ENCODE data around the gene MPP1. TPM values are rescaled to one million over a fixed set of nuclear protein-coding genes. Genes with fewer than 3 reads are reported as not detected.

Gene MPP1
- total RNA-seq, 2 experiments from 2014 or later, result 59.8 to 64.9 TPM

GRCh38 chrX:154779261-154779660 is 26.0 kb downstream of the MPP1 start:
- ATAC-seq (ENCODE audit: low read depth), result no peak

DNA sequence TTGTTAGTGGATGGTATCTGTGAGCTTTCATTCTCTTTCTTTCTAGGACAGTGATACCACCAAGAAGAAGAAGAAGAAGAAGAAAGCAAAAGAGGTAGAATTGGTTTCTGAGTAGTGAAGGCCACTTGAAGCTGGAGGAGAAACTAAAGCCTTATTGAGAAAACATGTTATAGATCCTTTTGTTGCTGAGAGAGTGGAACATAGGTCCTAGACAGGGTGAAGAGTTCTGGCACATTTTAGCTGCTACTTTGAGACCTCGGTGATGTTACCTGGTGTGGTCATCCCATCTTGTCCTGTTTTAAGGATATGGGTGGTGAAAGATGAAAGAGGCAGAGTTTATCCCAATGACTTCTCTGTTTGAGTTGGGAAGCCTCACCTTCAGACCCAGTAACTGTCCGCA is 28.5 kb downstream of the MPP1 start:
- no peak overlapping the region for H3K27ac Mint-ChIP-seq
- H3K9me3 Mint-ChIP-seq, result no peaks in the 10 kb centered on the region
- H3K4me3 Mint-ChIP-seq, result no peak overlapping the region
- no peaks in the 10 kb centered on the region for H3K27me3 Mint-ChIP-seq
- POLR2A ChIA-PET, result interaction anchor here (1.3 to 1.5 kb wide), 2 partner anchors 13 to 28 kb away, joined by 4 to 5 read pairs; partner anchors contain the start of genes DKC1 and MPP1
- no peak for ATAC-seq (ENCODE audit: low read depth)
- no peak for DNase-seq
- peaks cover 19% of the 10 kb centered on the region for H3K36me3 Mint-ChIP-seq
- peaks cover 13% of the 10 kb centered on the region for H3K4me1 Mint-ChIP-seq

More at GRCh38 chrX:154779261-154779660, 26.0 kb downstream of the MPP1 start:
- Mint-ChIP-seq H3K36me3 (peaks cover 24% of the 10 kb centered on the region), H3K4me3 (no peak overlapping the region), H3K9me3 (no peaks in the 10 kb centered on the region), H3K4me1 (peaks cover 19% of the 10 kb centered on the region), H3K27ac (no peak overlapping the region), H3K27me3 (no peaks in the 10 kb centered on the region)
- POLR2A ChIA-PET, result no interaction called here
- no peak for DNase-seq

DNA sequence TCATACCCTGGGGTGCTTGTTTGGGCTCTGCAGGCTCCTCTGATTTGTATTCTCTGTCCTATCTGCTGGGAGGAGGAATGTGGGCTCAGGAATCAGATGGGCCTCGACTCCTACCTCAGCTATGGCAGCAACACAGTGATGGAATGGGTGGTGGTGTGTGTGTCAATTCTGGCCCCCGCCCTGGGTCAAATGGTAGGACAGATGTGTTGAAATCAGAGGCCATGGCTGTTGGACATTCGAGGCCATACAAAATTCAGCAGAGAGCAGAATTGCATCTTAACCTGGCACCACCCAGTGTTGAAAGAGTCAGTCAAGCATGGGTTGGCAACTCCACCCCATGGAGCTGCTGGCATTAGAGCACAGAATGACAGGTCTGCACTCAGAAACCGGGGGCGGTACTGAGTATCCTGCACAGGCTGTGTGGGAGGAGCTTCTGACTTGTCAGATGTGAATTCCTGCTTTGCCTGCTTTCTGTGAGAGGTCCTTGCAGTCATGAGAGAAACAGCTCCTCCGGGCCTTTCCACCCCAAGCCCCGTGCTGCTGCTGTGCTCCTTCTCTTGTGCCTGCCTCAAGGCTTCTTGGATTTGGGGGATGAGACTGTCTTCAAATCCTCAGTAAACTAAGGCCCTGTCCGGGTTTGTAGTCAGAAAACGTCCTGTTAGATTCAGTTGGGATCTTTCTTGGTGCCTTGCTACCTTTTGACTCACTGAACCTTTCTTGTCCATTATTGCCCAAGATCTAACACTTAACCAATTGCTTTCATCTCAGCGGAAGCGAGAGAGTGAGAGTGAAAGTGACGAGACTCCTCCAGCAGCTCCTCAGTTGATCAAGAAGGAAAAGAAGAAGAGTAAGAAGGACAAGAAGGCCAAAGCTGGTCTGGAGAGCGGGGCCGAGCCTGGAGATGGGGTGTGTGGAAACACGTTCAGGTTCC is 29.6 kb downstream of the MPP1 start:
- no peak overlapping the region for H3K4me3 Mint-ChIP-seq
- POLR2A ChIA-PET, result interaction anchor here (1.3 to 1.5 kb wide), 2 partner anchors 12 to 29 kb away, joined by 4 to 5 read pairs; partner anchors contain the start of genes DKC1 and MPP1
- peaks cover 15% of the 10 kb centered on the region for H3K4me1 Mint-ChIP-seq
- no peak overlapping the region for H3K27ac Mint-ChIP-seq
- no peaks in the 10 kb centered on the region for H3K9me3 Mint-ChIP-seq
- no peak for DNase-seq
- ATAC-seq (ENCODE audit: low read depth), result no peak
- H3K27me3 Mint-ChIP-seq, result no peaks in the 10 kb centered on the region
- H3K36me3 Mint-ChIP-seq, result peaks cover 21% of the 10 kb centered on the region

DNA sequence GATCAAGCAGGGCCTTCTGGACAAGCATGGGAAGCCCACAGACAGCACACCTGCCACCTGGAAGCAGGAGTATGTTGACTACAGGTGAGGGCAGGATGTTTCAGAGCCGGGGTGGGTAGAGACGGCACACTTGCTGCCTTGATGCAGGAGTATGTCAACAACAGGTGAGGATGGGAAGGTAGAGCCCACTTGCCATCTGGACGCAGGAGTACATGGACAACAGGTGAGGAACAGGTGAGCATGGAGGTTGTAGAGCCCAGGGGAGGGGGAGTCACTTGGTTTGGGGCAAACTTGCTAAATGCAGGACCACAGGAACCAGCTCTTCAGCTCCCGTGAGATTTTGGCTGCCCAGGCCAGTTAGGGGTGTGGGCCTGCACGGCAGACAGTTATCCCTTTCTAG is 30.7 kb downstream of the MPP1 start:
- Mint-ChIP-seq H3K27ac (no peak overlapping the region), H3K36me3 (peaks cover 25% of the 10 kb centered on the region), H3K27me3 (no peaks in the 10 kb centered on the region), H3K4me3 (no peak overlapping the region), H3K9me3 (no peaks in the 10 kb centered on the region), H3K4me1 (peaks cover 17% of the 10 kb centered on the region)
- DNase-seq (no peak), ATAC-seq (ENCODE audit: low read depth) (no peak)
- POLR2A ChIA-PET, result interaction anchor here (2.5 kb wide), 1 partner anchor 11 kb away, joined by 8 read pairs; the partner anchor contains the start of gene DKC1

DNA sequence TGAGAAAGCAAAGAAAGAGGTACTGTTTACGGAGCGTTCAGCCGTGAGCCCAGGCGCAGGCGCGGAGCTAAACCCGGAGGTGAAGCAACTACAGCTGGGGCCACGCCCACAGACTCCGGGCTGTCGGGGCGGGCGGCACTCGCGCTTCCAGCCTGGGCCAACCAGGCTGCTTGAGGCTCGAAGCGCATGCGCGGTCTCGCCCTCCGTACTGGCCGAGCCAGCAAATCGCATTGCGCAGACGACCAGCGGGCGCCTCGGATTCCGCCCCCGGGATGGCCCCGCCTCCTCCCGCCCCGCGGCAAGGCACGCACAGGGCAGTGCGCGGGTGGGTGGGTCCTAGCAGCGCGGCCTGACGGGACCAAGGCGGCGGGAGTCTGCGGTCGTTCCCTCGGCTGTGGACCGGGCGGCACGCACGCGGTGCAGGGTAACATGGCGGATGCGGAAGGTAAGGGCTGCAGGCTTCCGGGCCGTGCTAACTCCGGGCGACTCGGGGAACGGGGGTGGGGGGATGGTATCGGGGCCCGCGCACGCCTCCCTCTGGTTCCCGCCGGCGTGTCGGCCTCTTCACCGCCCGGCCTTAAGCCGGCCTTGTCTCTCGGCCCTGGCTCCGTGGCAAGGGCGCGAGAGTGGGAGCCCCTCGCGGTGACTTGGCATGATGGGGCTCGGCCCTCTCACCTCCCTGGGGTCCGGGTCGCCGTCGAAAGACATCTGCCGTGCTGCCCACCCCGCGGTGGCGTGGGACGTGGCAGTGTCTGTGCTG is 42.6 kb downstream of the MPP1 start, which contains the start of gene DKC1:
TSS of gene DKC1 (plus strand) at position 328 of the 760 bp plus-strand sequence. CDS start at position 430, 102 bp downstream.
- peaks cover 23% of the 10 kb centered on the region for H3K4me1 Mint-ChIP-seq
- peak within 1 kb of the TSS; percentile 84 for H3K4me3 Mint-ChIP-seq
- no peaks in the 10 kb centered on the region for H3K9me3 Mint-ChIP-seq
- ATAC-seq (ENCODE audit: low read depth), result peak; percentile 94
- DNase-seq, result peak; percentile 94
- peak within 1 kb of the TSS; percentile 89 for H3K27ac Mint-ChIP-seq
- POLR2A ChIA-PET, result interaction anchor here (0.8 to 2.2 kb wide), 9 partner anchors 11 to 71 kb away, joined by 3 to 20 read pairs (median 4); partner anchors contain the start of genes GAB3, MPP1 and SMIM9
- H3K36me3 Mint-ChIP-seq, result peaks cover 5% of the 10 kb centered on the region
- no peaks in the 10 kb centered on the region for H3K27me3 Mint-ChIP-seq

- ATAC-seq (ENCODE audit: low read depth) (no peak), DNase-seq (no peak)
- POLR2A ChIA-PET, result interaction anchor here (0.8 to 2.2 kb wide), 6 partner anchors 11 to 72 kb away, joined by 3 to 20 read pairs (median 6); partner anchors contain the start of genes GAB3, MPP1 and SMIM9
- no peaks in the 10 kb centered on the region for H3K9me3 Mint-ChIP-seq
- peak overlapping the region; percentile 84 for H3K4me3 Mint-ChIP-seq
- H3K27me3 Mint-ChIP-seq, result no peaks in the 10 kb centered on the region
- H3K36me3 Mint-ChIP-seq, result peaks cover 5% of the 10 kb centered on the region
- peaks cover 23% of the 10 kb centered on the region for H3K4me1 Mint-ChIP-seq
- peak overlapping the region; percentile 89 for H3K27ac Mint-ChIP-seq
Observed at GRCh38 chrX:154761977-154762536, 43.2 kb downstream of the MPP1 start.

- Mint-ChIP-seq H3K9me3 (no peaks in the 10 kb centered on the region), H3K36me3 (no peaks in the 10 kb centered on the region), H3K4me1 (peaks cover 13% of the 10 kb centered on the region), H3K27me3 (no peaks in the 10 kb centered on the region), H3K27ac (no peak overlapping the region), H3K4me3 (no peak overlapping the region)
- POLR2A ChIA-PET, result no interaction called here
- ATAC-seq (ENCODE audit: low read depth) (no peak), DNase-seq (no peak)
Observed at GRCh38 chrX:154758696-154759095, 46.6 kb downstream of the MPP1 start.

- H3K4me1 Mint-ChIP-seq, result peaks cover 16% of the 10 kb centered on the region
- DNase-seq (no peak), ATAC-seq (ENCODE audit: low read depth) (no peak)
- H3K27ac Mint-ChIP-seq, result peak overlapping the region; percentile 47
- H3K27me3 Mint-ChIP-seq, result no peaks in the 10 kb centered on the region
- H3K4me3 Mint-ChIP-seq, result peak overlapping the region; percentile 59
- no peaks in the 10 kb centered on the region for H3K36me3 Mint-ChIP-seq
- POLR2A ChIA-PET, result interaction anchor here (0.9 to 3.0 kb wide), 2 partner anchors 11 to 34 kb away, joined by 6 to 20 read pairs; partner anchors contain the start of gene DKC1
- H3K9me3 Mint-ChIP-seq, result no peaks in the 10 kb centered on the region
Observed at GRCh38 chrX:154751669-154752271, 53.5 kb downstream of the MPP1 start.

DNA sequence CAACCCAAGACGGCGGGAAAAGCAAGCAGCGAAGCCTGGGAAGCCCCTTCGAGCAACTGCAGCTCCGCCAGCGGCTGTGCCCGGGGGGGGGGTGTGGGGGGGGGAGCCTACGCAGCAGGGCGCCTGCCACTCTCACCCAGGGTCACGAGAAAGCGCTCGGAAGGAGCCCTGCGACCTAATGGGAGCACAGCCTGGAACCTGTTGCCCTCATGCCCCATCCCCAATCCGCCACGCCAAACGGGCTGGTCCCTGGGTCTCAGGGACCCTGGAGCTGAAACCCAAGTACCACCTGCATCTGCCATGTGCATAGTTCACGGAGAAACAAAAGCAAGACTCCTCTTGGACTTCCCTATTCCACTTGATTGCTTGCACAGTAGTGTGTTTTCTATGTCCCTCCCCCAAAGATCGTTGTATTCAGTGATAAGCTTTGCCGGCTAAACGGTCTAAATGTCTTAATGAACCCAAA is 54.0 kb downstream of the MPP1 start:
- H3K36me3 Mint-ChIP-seq, result peaks cover 2% of the 10 kb centered on the region
- POLR2A ChIA-PET, result interaction anchor here (0.8 to 3.0 kb wide), 3 partner anchors 11 to 33 kb away, joined by 3 to 20 read pairs (median 6); partner anchors contain the start of gene DKC1
- peak overlapping the region; percentile 59 for H3K4me3 Mint-ChIP-seq
- no peak for ATAC-seq (ENCODE audit: low read depth)
- no peak for DNase-seq
- peaks cover 16% of the 10 kb centered on the region for H3K4me1 Mint-ChIP-seq
- H3K27me3 Mint-ChIP-seq, result no peaks in the 10 kb centered on the region
- H3K27ac Mint-ChIP-seq, result peak overlapping the region; percentile 47
- no peaks in the 10 kb centered on the region for H3K9me3 Mint-ChIP-seq

DNA sequence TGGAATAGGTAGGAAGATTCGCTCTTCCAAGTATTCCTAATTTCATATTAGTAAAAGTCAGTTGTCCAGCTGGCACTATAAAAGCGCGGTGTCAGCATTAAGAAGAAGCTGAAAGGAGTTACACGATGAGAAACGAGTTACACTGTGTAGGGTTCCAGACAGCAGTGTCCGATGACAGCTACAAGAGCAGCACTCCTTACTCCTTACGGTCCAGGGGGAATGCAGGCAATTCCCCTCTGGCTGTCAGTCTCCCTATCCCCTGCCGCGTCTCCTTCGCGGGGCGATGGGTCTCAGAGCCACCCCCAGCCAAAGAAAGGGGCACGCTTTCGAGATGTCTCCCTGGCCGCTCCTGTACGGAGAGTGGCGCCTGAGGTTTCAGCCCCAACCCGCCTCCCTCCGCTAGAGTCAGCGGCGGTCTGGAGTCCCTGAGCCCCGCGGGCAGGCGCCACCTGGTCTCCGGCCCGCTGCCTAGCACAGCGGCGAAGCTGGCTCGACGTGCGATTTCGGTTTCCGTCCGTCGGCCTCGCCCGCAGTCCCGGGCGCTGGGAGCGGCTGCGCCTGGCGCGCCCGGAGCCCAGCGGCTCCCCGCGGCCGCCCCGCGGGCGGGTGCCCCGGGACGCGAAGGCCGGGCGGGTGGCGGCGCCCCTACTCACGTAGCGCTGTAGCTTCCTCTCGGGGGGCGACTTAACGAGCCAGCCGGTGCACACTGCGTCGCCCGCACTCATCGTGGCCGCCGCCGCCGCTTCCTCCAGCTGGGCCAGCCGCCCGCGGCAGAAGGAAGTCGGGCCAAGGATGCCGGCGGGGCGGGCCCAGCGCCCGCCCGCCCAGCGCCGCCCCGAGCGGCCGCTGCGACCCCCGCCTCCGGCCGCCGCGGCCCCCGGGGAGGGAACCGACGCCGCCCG is 54.7 kb downstream of the MPP1 start, which contains the start of gene GAB3:
TSS of gene GAB3 (minus strand) at position 777 of the 902 bp plus-strand sequence. CDS start at position 725, 52 bp downstream.
- peak within 1 kb of the TSS; percentile 84 for H3K4me3 Mint-ChIP-seq
- peaks cover 5% of the 10 kb centered on the region for H3K36me3 Mint-ChIP-seq
- no peaks in the 10 kb centered on the region for H3K27me3 Mint-ChIP-seq
- H3K9me3 Mint-ChIP-seq, result no peaks in the 10 kb centered on the region
- H3K4me1 Mint-ChIP-seq, result peaks cover 16% of the 10 kb centered on the region
- ATAC-seq (ENCODE audit: low read depth), result peak; percentile 72
- H3K27ac Mint-ChIP-seq, result peak within 1 kb of the TSS; percentile 48
- POLR2A ChIA-PET, result interaction anchor here (0.7 to 3.0 kb wide), 6 partner anchors 12 to 203 kb away, joined by 3 to 20 read pairs (median 3); partner anchors contain the start of genes DKC1 and IKBKG
- DNase-seq, result peak; percentile 70

GRCh38 chrX:154749856-154750255 is 55.4 kb downstream of the MPP1 start:
- no peak for ATAC-seq (ENCODE audit: low read depth)
- Mint-ChIP-seq H3K9me3 (no peaks in the 10 kb centered on the region), H3K27me3 (no peaks in the 10 kb centered on the region), H3K4me1 (peaks cover 16% of the 10 kb centered on the region), H3K36me3 (peaks cover 10% of the 10 kb centered on the region), H3K4me3 (peak overlapping the region; percentile 84), H3K27ac (peak overlapping the region; percentile 2)
- no peak for DNase-seq
- POLR2A ChIA-PET, result interaction anchor here (0.7 to 3.0 kb wide), 4 partner anchors 13 to 202 kb away, joined by 3 to 20 read pairs (median 3); partner anchors contain the start of genes DKC1 and IKBKG

All from activated naive CD8-positive, alpha-beta T cell treated with anti-CD3 and anti-CD28 coated beads, Interleukin-2, amount 10 ng/mL, durations not matched to agents 7 days and 5 days (primary cell).